Measurements from ENCODE around the gene NAPB. TPM values are rescaled to one million over a fixed set of nuclear protein-coding genes. Genes with fewer than 3 reads are reported as not detected.
"Not testable (repeated sequence)": the region's sequence is repeated elsewhere in the genome, so short reads cannot be mapped to it uniquely, and the experiment has no call there.

Gene NAPB
- total RNA-seq, 2 donors from 2014 or later, result 4.9 to 7.2 TPM

- ATAC-seq (no peak), DNase-seq (no peak)
- intact Hi-C loops (cut with DNase I), result no loop called here
Measured at GRCh38 chr20:23358923-23359593, 62.2 kb downstream of the NAPB start.

GRCh38 chr20:23358563-23358906, 62.8 kb downstream of the NAPB start:
- intact Hi-C loops (cut with DNase I), result no loop called here
- DNase-seq (no peak), ATAC-seq (no peak)

- DNase-seq (peak; percentile 100), ATAC-seq (peak; percentile 78 to 86)
- intact Hi-C loops (cut with DNase I), result no loop called here
Measured at GRCh38 chr20:23357767-23358562, 63.3 kb downstream of the NAPB start.

- DNase-seq (peak; percentile 28), ATAC-seq (no peak)
- intact Hi-C loops (cut with DNase I), result no loop called here
Measured at GRCh38 chr20:23356203-23356602, 65.1 kb downstream of the NAPB start.

- ATAC-seq (peak; percentile 24 to 37), DNase-seq (peak; percentile 61)
- intact Hi-C loops (cut with DNase I), result no loop called here
Measured at GRCh38 chr20:23350904-23351838, 70.1 kb downstream of the NAPB start.

- peak; percentile 95 for DNase-seq
- intact Hi-C loops (cut with DNase I), result no loop called here
- ATAC-seq, result peak; percentile 94 to 96
Measured at GRCh38 chr20:23350196-23350903, 70.9 kb downstream of the NAPB start, which contains the start of gene NXT1. Gene NXT1, plus strand, starts transcription at chr20:23350791. Its CDS starts 3,251 bp downstream, at chr20:23354042.

DNA sequence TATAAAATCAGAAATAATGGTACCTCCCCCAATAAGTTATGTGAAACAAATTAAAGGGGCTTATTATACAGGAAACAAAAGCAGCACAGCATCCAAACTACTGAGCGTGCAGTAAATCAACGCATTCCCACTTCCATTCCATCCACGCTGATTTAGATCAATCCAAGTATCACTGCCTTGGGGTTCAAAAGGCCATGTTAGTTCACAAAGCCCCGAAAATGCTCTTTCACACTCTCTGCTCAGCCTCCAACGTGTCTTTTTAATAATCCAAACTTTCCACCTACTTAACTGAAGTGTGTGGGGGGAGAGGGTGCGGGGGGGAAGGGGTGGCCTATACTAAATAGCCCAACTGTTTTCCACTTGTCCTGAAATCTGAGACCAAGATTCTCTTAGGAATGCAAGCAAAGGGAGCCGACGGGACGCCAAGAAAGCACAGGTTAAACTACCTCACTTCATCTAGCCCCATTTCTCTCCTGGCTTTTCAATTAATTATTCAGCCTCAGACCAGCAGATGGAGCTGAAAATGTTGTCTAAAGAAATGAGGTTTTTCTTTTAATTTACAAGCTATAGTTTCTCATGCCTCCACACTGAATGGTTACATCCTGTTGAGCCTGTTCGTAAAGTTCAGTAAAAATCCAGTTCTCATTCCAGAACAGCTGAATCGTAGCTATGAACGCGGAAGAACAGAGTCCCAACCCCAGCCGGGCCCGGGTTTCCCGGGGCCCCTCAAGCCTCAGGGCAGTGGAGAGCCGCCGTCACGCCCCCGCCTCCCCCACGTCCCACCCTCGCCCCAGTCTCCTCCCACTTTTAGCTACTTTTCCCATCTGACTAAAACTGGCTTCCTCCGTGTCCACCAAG, 71.7 kb downstream of the NAPB start:
- peak; percentile 84 for DNase-seq

DNA sequence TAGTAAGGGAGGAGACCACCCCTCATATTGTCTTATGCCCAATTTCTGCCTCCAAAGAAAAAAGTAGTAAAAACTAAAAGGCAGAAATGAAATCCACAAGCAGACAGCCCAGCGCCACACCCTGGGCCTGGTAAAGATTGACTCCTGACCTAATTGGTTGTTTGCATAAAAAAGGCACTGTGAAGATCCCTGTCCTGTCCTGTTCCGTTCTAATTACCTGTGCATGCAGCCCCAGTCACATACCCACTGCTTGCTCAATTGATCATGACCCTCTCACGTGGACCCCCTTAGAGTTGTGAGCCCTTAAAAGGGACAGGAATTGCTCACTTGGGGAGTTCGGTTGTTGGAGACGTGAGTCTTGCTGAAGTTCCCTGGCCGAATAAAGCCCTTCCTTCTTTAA, 72.8 kb downstream of the NAPB start:
- DNase-seq, ATAC-seq: not testable (repeated sequence)
- intact Hi-C loops (cut with DNase I), result loop anchor here in 1 of 2 donors (2.0 to 10.0 kb wide), 2 partner anchors 96 to 294 kb away; no protein-coding TSS in a partner anchor

More for the DNA sequence above, 71.7 kb downstream of the NAPB start:
- intact Hi-C loops (cut with DNase I), result loop anchor here in 1 of 2 donors (2.0 to 10.0 kb wide), 2 partner anchors 95 to 295 kb away; no protein-coding TSS in a partner anchor
- peak; percentile 79 to 85 for ATAC-seq

DNA sequence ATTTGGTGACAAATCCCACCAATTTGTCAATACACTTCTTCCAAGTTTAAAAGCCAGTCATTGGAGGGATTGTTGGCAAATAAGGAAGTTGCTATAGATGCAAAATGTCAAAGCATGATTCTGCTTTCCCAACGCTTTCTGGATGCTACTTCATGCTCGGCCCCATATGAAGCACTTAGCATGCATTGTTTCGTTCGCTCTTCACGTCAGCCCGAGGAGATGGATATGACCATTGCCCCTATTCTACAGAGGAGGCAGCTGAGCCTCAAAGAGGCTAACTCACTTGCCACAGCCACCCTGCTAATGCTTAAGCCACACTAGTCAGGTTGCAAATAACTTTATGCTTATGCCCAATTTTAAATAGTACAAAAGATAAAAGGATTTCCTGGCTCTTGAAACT, 73.5 kb downstream of the NAPB start:
- intact Hi-C loops (cut with DNase I), result loop anchor here in 1 of 2 donors (2.0 to 10.0 kb wide), 2 partner anchors 97 to 293 kb away; no protein-coding TSS in a partner anchor
- no peak for DNase-seq
- ATAC-seq, result no peak

GRCh38 chr20:23346002-23346401, 75.3 kb downstream of the NAPB start:
- ATAC-seq (no peak), DNase-seq (no peak)
- intact Hi-C loops (cut with DNase I), result loop anchor here in 1 of 2 donors (10.0 kb wide), 1 partner anchor 291 kb away; no protein-coding TSS in a partner anchor

DNA sequence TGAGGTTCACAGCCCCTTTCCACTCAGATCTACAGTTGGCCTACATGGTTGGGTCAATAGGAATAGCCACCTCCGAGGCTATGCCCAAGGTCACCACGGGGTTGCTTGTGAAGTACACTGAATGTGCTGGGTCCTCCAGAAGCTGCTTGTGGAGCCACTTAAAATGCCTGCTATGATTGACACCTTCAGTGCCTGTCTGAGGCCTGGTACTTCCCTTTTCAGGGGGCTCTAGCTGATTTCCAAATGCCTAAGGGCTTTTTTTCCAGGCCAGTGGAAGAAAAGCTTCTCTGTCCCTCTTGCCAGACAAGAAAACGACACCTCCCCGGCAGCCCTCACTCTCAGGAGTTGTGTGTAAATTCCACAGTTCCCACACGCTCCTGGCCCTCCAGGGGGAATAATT, 77.0 kb downstream of the NAPB start:
- DNase-seq (no peak), ATAC-seq (no peak)
- intact Hi-C loops (cut with DNase I), result loop anchor here (5.0 to 10.0 kb wide), 4 partner anchors 77 to 1007 kb away; no protein-coding TSS in a partner anchor

- ATAC-seq, result no peak
- intact Hi-C loops (cut with DNase I), result loop anchor here (5.0 to 10.0 kb wide), 4 partner anchors 76 to 1006 kb away; no protein-coding TSS in a partner anchor
- DNase-seq, result no peak
Measured at GRCh38 chr20:23343590-23343989, 77.7 kb downstream of the NAPB start.

- intact Hi-C loops (cut with DNase I), result loop anchor here (5.0 to 10.0 kb wide), 4 partner anchors 74 to 1004 kb away; no protein-coding TSS in a partner anchor
- ATAC-seq, result no peak
Measured at GRCh38 chr20:23341073-23341472, 80.2 kb downstream of the NAPB start.

DNA sequence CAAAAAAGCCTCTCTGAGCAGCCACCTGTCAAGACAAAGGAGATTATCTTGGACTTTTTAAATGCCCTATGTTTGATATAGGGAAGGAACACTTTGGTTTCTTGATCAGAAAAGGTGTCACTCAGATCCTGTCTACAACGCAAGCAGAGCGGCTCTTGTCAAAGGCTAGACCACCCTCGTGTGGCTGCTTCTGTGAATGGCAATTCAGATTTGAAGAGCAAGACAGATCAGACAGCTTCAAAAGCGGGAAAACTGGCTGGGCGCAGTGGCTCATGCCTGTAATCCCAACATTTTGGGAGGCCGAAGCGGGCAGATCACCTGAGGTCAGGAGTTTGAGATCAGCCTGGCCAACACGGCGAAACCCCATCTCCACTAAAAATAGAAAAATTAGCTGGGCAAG, 80.8 kb downstream of the NAPB start:
- DNase-seq (peak; percentile 77), ATAC-seq (peak; percentile 81)
- intact Hi-C loops (cut with DNase I), result loop anchor here (5.0 to 10.0 kb wide), 4 partner anchors 73 to 1003 kb away; no protein-coding TSS in a partner anchor

More at GRCh38 chr20:23341073-23341472, 80.2 kb downstream of the NAPB start:
- DNase-seq, result no peak

- no peak for DNase-seq
- ATAC-seq, result no peak
- intact Hi-C loops (cut with DNase I), result loop anchor here (2.0 to 10.0 kb wide), 6 partner anchors 73 to 1003 kb away; no protein-coding TSS in a partner anchor
Measured at GRCh38 chr20:23339986-23340385, 81.3 kb downstream of the NAPB start.

- DNase-seq (no peak), ATAC-seq (no peak)
- intact Hi-C loops (cut with DNase I), result loop anchor here in 1 of 2 donors (10.0 kb wide), 1 partner anchor 83 kb away; no protein-coding TSS in a partner anchor
Measured at GRCh38 chr20:23337312-23337711, 84.0 kb downstream of the NAPB start.

DNA sequence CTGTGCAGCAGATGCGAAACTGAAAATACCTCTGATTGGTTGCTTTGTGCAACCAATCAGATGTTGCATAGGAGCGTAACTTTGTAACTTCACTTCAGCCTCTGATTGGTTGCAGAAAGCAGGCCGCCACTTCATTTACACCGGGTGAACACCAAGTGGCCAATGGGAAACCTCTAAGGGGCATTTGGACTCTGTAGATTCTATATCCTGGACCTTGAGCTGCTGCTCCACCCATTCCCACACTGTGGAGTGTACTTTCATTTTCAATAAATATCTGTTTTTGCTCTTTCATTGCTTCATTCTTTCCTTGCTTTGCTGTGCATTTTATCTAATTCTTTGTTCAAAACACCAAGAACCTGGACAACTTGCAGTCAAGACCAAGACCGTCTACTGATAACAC, 84.8 kb downstream of the NAPB start:
- DNase-seq (no peak), ATAC-seq (no peak)
- intact Hi-C loops (cut with DNase I), result loop anchor here in 1 of 2 donors (10.0 kb wide), 1 partner anchor 82 kb away; no protein-coding TSS in a partner anchor
